ENCODE measurements around the gene TMEM269.

TMEM269 gene

GRCh38 chr1:42816585-42817439 is 32.0 kb downstream of the TMEM269 start, which contains the start of the genes ERMAP and SVBP:
TSS of gene ERMAP (plus strand) at chr1:42817122. CDS start at chr1:42830449, 13,327 bp downstream.
TSS of gene SVBP (minus strand) at chr1:42817397. CDS start at chr1:42816544, 853 bp downstream.
- Mint-ChIP-seq H3K4me1 (peaks cover 24% of the 10 kb centered on the region), H3K27me3 (ENCODE audit: low read depth) (no peaks in the 10 kb centered on the region), H3K4me3 (peak within 1 kb of the TSS; percentile 84 to 90 (median 88)), H3K9me3 (no peaks in the 10 kb centered on the region), H3K27ac (peak within 1 kb of the TSS; percentile 91 to 93 (median 92)), H3K36me3 (ENCODE audit: low read depth) (peaks cover 17% of the 10 kb centered on the region)
- TF ChIP-seq CTCF (IDR thresholded peaks at IDR 0.05; ENCODE audit: unreplicated experiment in 3 of 3), result no peak

- Mint-ChIP-seq H3K27ac (peak overlapping the region; percentile 91 to 93 (median 92)), H3K27me3 (ENCODE audit: low read depth) (no peaks in the 10 kb centered on the region), H3K4me1 (peaks cover 25% of the 10 kb centered on the region), H3K9me3 (no peaks in the 10 kb centered on the region), H3K36me3 (ENCODE audit: low read depth) (peaks cover 17% of the 10 kb centered on the region), H3K4me3 (peak overlapping the region; percentile 76 to 90 (median 86))
- no peak for TF ChIP-seq CTCF (IDR thresholded peaks at IDR 0.05; ENCODE audit: unreplicated experiment in 3 of 3)
Measured at GRCh38 chr1:42817440-42817767, 32.6 kb downstream of the TMEM269 start.

- Mint-ChIP-seq H3K4me1 (peaks cover 30% of the 10 kb centered on the region), H3K9me3 (no peaks in the 10 kb centered on the region), H3K36me3 (ENCODE audit: low read depth) (peaks cover 16% of the 10 kb centered on the region), H3K4me3 (peak overlapping the region; percentile 76 to 90 (median 86)), H3K27me3 (ENCODE audit: low read depth) (no peaks in the 10 kb centered on the region), H3K27ac (peak overlapping the region in 2 of 3 experiments; percentile 91 to 92)
- no peak for TF ChIP-seq CTCF (IDR thresholded peaks at IDR 0.05; ENCODE audit: unreplicated experiment in 3 of 3)
Measured at GRCh38 chr1:42817976-42818375, 33.2 kb downstream of the TMEM269 start.

- H3K4me3 Mint-ChIP-seq, result peak overlapping the region; percentile 7 to 35 (median 16)
- peaks cover 7% of the 10 kb centered on the region for H3K36me3 Mint-ChIP-seq (ENCODE audit: low read depth)
- no peak for TF ChIP-seq CTCF (IDR thresholded peaks at IDR 0.05; ENCODE audit: unreplicated experiment in 3 of 3)
- no peaks in the 10 kb centered on the region for H3K9me3 Mint-ChIP-seq
- H3K4me1 Mint-ChIP-seq, result peaks cover 43% of the 10 kb centered on the region
- H3K27me3 Mint-ChIP-seq (ENCODE audit: low read depth), result no peaks in the 10 kb centered on the region
- peak overlapping the region in 1 of 3 experiments; percentile 29 for H3K27ac Mint-ChIP-seq
Measured at GRCh38 chr1:42820813-42821212, 36.0 kb downstream of the TMEM269 start.

GRCh38 chr1:42821690-42822089 is 36.9 kb downstream of the TMEM269 start:
- no peak overlapping the region for H3K27ac Mint-ChIP-seq
- no peak overlapping the region for H3K4me3 Mint-ChIP-seq
- no peak for TF ChIP-seq CTCF (IDR thresholded peaks at IDR 0.05; ENCODE audit: unreplicated experiment in 3 of 3)
- no peaks in the 10 kb centered on the region for H3K27me3 Mint-ChIP-seq (ENCODE audit: low read depth)
- no peaks in the 10 kb centered on the region for H3K36me3 Mint-ChIP-seq (ENCODE audit: low read depth)
- peaks cover 36% of the 10 kb centered on the region for H3K4me1 Mint-ChIP-seq
- no peaks in the 10 kb centered on the region for H3K9me3 Mint-ChIP-seq

Data from nephron (organoid).